SW 1271 (cell line): ENCODE data around the gene DNAJC13.

ENCODE experiments used
- DNase-seq, 2 experiments: peaks; one replicate each; lab custom pipeline; 2025; lab: John Stamatoyannopoulos, UW

DNAJC13 gene

DNA sequence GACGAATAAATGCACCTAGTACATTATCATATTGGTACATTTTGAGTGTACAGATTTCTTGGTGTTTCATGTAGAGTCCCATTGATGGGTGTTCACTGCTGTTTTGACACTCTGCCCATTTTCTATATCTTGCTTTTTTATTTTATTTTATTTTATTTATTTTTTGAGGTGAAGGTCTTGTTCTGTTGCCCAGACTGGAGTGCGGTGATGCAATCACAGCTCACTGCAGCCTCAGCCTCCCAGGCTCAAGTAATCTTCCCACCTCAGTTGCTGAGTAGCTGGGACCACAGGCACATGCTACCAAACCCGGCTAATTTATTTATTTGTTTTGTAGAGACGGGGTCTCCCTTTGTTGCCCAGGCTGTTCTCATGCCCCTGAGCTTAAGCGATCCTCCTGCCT, 44.2 kb downstream of the DNAJC13 start:
- DNase-seq: no peak

DNA sequence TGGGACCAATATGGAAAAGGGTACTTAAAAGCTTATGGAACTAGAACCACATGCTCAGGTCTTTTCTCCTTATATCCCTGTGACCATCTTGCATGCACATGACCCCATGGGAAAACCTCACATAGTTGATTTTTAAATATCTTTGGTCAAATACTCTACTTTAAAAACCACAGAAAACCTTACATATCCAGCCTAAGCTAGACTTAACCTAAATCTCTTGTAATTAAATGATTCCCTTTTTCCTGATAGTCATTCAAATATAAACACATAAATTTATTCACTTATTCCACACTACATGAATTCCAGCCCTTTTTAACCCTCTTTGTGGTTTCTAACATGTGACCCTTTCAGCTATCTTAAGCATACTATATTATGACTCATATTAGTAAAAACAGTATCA, 46.8 kb downstream of the DNAJC13 start:
- no peak for DNase-seq

DNA sequence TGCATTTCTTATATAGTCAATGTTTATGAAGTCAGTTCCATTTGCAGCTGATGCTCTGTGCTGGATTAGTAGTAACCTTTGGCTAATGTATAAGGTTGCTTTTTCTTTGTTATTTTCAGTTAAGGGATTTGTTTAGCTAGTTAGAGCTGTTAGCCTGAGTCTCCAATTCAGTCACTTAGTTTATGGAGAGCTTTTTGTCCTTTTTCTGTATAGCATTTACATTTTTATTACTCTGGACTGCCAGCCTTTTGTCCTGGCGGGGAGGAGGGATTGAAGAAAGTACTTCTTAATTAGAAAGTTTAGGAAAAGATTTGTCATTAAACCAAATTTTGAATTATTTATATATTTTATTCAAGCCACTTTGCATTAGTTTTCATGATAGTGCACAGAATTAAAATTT, 52.0 kb downstream of the DNAJC13 start:
- DNase-seq: no peak

GRCh38 chr3:132486099-132486498, 68.8 kb downstream of the DNAJC13 start:
- no peak for DNase-seq

- DNase-seq: no peak
Measured at GRCh38 chr3:132488151-132488550, 70.8 kb downstream of the DNAJC13 start.

- DNase-seq: no peak
Measured at GRCh38 chr3:132499071-132499470, 81.8 kb downstream of the DNAJC13 start.

- DNase-seq: no peak
Measured at GRCh38 chr3:132503559-132503958, 86.3 kb downstream of the DNAJC13 start.

DNA sequence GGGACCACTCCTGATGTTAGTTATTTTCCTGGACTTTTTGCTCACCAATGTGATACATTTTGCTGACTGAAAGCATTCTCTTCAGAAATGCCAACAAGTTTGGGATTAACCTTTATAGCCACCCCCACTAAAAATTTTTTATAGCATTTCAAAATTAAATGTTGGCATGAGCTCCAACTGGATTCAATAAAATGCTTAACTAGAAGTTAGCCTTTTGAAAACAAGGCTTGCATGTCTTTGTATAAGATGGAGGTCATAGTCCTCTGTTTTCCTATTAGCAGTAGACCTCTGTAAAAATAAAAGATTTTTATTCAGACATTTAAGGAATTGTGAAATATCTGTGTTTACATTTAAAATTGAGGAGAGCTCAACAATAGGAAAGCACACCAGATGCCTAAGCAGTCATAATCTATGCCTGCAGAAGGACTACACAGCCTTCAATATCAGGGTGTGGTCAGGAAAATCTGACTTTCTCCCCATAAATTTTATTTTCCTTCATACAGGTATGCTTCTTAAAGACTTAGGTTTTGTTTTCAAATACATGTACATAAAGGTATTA, 87.2 kb downstream of the DNAJC13 start:
- DNase-seq: no peak

GRCh38 chr3:132507657-132508056, 90.4 kb downstream of the DNAJC13 start:
- DNase-seq: no peak

- DNase-seq: no peak
Measured at GRCh38 chr3:132509096-132509495, 91.8 kb downstream of the DNAJC13 start.

DNA sequence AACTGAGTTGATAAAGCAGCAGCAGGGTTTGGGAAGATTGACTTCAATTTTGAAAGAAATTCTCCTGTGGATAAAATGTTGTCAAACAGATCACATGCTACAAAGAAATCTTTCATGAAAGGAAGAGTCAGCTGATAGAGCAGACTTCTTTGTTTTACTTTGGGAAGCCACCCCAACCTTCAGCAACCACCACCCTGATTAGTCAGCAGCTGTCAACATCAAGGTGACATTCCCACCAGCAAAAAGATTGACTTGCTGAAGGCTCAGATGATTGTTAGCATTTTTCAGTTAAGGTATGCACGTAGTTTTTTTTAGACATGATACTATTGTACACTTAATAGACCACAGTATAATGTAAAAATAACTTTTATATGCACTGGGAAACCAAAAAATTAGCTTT, 92.2 kb downstream of the DNAJC13 start:
- no peak for DNase-seq

GRCh38 chr3:132513057-132513456, 95.8 kb downstream of the DNAJC13 start:
- no peak for DNase-seq

GRCh38 chr3:132517311-132517710, 100.0 kb downstream of the DNAJC13 start:
- DNase-seq: no peak

DNA sequence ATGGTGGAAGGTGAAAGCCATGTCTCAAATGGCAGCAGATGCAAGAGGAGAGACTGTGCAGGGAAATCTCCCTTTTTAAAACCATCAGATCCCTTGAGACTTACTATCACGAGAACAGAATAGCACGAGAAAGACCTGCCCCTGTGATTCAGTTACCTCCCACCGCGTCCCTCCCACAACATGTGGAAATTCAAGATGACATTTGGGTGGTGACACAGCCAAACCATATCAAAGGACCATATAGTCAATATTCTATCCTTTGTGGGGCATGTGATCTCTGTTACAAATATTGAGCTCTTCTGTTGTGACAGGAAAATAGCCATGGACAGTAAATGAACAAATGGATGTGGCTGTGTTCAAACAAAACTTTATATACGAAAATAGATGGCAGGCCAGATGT, 102.6 kb downstream of the DNAJC13 start:
- no peak for DNase-seq

- no peak for DNase-seq
Measured at GRCh38 chr3:132521901-132522300, 104.6 kb downstream of the DNAJC13 start.

DNA sequence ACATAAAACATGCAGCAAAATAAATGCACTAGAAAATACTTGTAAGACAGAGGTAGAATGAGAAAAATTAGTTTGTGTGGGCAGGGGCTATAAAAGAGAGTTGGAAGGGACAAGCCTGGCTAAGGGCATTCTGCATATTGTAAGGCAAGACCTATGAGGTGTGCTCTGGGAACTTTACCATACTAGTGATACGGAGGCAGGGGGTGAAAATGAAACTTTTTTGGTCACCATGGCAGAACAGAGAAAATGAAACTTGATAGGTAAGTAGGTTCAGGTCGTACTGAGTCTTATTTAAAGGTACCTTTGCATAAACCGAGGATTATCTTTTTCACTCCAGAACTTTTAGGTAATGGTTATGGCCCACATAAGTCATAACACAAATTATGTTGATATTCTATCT, 105.1 kb downstream of the DNAJC13 start:
- DNase-seq: no peak

- no peak for DNase-seq
Measured at GRCh38 chr3:132530624-132531023, 113.3 kb downstream of the DNAJC13 start.

GRCh38 chr3:132535575-132536441, 118.5 kb downstream of the DNAJC13 start:
- peak in 1 of 2 experiments; percentile 44 for DNase-seq

DNA sequence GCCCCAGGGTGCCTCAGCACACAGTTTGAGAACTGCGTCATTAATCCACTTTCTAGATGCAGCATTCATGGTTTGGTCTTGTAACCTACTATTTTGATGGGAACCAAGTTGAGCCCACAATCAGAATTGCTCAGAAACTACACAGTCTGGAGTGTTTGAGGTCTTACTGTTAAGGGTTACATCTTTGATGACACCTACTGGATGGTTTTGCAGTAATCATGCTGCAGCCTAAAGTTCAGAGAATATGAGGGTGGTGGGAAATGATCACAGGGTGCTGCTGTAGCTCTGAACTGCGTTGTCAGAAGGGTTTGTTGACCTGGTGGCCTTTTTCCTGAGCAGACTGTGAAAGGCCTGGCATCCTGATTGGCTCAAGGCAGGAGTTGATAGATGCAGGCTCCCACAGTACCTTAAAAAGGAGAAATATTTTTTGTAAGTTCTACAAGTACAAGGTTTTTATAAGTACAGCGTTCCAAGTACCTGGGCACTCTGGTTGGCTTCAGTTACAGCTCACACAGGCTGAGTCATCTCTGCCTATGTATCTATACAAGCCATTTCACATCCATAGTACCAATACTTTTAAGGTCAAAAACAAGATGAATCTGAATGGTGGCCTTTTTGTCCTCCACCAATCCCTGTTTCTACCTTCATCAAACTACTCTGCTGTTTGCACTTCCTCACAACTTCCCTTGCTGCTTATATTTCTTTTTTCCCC, 119.3 kb downstream of the DNAJC13 start:
- no peak for DNase-seq

GRCh38 chr3:132537297-132537696, 120.0 kb downstream of the DNAJC13 start:
- no peak for DNase-seq

DNA sequence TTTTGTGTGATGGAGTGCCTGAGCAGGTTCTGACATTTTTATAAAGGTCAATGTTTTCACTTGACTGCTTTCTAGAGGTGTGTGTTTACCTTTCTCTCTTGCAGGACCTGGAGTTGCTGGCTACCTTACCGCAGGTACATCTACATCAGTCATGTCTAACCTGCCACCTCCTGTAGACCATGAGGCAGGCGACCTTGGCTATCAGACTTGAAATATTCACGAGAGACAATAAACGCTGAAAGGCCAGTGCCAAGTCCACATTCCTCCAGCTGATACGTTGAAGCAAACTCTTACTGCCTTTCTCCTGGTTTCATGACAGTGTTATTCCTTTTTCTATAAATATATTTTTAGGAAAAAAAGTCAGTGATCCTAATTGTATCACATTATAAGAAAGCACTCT, 120.8 kb downstream of the DNAJC13 start:
- DNase-seq: no peak

GRCh38 chr3:132539681-132540080, 122.4 kb downstream of the DNAJC13 start:
- no peak for DNase-seq

DNA sequence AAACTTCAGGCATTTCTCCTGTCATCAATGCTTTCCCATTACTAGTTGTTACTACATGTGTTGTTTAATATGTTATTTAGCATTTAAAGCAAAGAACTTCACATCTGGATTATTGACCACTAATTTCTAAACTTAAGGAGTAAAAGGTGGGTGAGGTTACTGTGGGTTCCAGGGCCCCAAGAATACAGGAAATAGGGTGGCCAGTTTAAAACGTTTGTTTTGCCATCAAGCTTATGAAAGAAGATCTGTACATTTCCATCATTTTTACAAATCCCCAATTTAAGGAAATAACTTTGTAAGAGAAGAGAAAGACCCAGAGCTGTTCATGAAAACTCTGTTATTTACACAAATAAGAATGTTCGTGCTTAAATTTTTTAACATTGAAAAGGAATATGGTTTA, 125.3 kb downstream of the DNAJC13 start:
- DNase-seq: no peak
